Adipocyte (in vitro differentiated cells): ENCODE data around the gene GPR52.

ENCODE experiments used
- DNase-seq: peaks from one replicate; pipeline ENCODE4 v3.0.0-alpha.2; 2015; ENCODE audit warnings: low read depth
- H3K27me3 ChIP-seq: replicated peaks from 2 replicates; pipeline ENCODE4 v1.7.0; 2013; ENCODE audit warnings: mild to moderate bottlenecking, low read length, moderate library complexity; ENCODE audit not compliant: control insufficient read depth, insufficient read depth
- H3K36me3 ChIP-seq: 2 replicates; pipeline ENCODE4 v1.7.0; 2013; ENCODE audit warnings: low read length, mild to moderate bottlenecking, moderate library complexity; ENCODE audit not compliant: control insufficient read depth, insufficient read depth, severe bottlenecking
- H3K4me1 ChIP-seq: 2 replicates; pipeline ENCODE4 v1.7.0; 2013; ENCODE audit warnings: mild to moderate bottlenecking, low read length, moderate library complexity; ENCODE audit not compliant: control insufficient read depth, insufficient read depth
- H3K4me3 ChIP-seq: 2 replicates; pipeline ENCODE4 v1.7.0; 2013; ENCODE audit warnings: mild to moderate bottlenecking, low read length, moderate library complexity
- H3K9ac ChIP-seq: 2 replicates; pipeline ENCODE4 v1.7.0; 2013; ENCODE audit warnings: mild to moderate bottlenecking, low read length, moderate library complexity
- H3K9me3 ChIP-seq: 2 replicates; pipeline ENCODE4 v1.7.0; 2013; ENCODE audit warnings: mild to moderate bottlenecking, low read length, moderate library complexity; ENCODE audit not compliant: control insufficient read depth

GPR52 gene

DNA sequence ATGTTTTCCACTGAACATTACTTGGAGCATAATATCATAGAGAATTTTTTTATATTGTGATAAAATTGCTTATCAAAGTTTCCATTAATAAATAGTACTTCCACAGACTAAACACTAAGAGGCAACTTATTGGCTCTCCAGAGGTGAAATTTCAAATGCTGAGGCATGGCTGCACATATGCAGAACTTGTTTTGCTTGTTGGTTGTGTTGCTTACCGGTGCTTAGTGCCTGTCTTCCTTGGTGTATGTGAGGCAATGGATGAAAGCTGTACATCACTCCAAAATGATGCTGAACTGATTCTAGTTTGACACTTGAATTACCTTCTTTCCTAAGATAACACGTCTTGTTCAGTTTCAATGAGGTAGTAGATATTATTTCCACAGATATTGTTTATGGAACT is 29.8 kb upstream of the GPR52 start:
- H3K36me3 ChIP-seq = no peaks in the 10 kb centered on the region
- H3K4me3 ChIP-seq = no peak overlapping the region
- H3K27me3 ChIP-seq = no peaks in the 10 kb centered on the region
- DNase-seq = no peak
- no peaks in the 10 kb centered on the region for H3K4me1 ChIP-seq
- H3K9ac ChIP-seq = no peak overlapping the region
- H3K9me3 ChIP-seq = no peaks in the 10 kb centered on the region

DNA sequence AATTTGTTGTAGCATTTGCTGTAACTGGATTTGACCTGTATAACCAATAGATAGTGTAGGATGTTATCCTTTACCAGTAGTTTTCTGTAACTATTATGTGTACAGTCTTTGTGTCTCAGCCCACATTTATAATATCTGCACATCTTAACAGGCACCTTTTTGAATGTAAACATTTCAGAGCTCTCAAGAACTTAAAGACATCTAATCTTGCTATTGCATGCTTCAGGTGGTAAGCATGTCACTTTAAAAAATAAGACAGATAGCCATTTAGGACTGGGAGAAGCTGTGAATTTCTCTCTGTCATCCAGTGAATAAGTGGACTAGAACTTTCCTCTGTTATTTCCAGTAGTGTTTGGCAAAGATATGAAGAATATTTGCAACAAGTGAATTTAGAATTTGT is 22.6 kb upstream of the GPR52 start:
- H3K36me3 ChIP-seq = no peaks in the 10 kb centered on the region
- DNase-seq = no peak
- no peaks in the 10 kb centered on the region for H3K27me3 ChIP-seq
- no peak overlapping the region for H3K9ac ChIP-seq
- H3K4me3 ChIP-seq = no peak overlapping the region
- no peaks in the 10 kb centered on the region for H3K4me1 ChIP-seq
- no peaks in the 10 kb centered on the region for H3K9me3 ChIP-seq

DNA sequence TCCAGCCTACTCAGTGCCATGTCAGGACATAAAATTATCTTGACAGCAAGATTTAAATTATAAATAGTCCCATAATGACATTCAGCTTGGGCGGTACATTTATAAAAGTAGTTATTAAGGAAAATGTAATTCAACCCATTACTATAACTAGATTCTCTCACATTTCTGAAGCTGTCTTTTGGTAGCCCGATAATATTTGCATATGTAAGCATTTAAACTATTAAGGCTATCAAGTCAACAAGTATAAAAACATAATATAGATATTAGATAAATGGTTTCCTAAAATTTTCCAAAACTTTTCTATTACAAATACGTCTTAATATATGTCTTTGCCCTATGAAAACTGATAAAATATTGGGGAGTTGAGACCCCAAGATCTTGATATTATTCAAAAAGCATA is 21.6 kb upstream of the GPR52 start:
- Histone ChIP-seq H3K27me3 (no peaks in the 10 kb centered on the region), H3K36me3 (no peaks in the 10 kb centered on the region), H3K4me3 (no peak overlapping the region), H3K9ac (no peak overlapping the region), H3K9me3 (no peaks in the 10 kb centered on the region), H3K4me1 (no peaks in the 10 kb centered on the region)
- no peak for DNase-seq

DNA sequence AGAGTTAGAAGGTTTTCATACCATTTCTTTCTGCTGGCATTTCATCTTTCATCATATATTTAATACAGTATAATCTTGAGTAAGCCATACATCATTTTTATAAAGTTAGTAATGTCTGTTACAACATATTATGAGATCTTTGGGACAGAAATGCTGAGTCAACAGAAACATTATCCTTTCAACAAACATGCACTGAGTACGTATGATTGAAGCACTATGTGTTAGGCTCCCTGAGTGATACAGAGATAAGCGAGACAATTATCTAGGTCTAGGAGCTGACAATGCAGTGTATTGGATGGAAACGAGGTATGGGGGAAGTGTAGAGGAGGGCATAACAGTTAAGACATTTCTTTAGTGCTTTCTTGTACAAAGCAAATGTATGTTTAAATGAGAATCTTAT is 19.7 kb upstream of the GPR52 start:
- DNase-seq = peak; percentile 60
- H3K27me3 ChIP-seq = no peaks in the 10 kb centered on the region
- no peak overlapping the region for H3K9ac ChIP-seq
- H3K36me3 ChIP-seq = no peaks in the 10 kb centered on the region
- no peaks in the 10 kb centered on the region for H3K4me1 ChIP-seq
- no peaks in the 10 kb centered on the region for H3K9me3 ChIP-seq
- no peak overlapping the region for H3K4me3 ChIP-seq

DNA sequence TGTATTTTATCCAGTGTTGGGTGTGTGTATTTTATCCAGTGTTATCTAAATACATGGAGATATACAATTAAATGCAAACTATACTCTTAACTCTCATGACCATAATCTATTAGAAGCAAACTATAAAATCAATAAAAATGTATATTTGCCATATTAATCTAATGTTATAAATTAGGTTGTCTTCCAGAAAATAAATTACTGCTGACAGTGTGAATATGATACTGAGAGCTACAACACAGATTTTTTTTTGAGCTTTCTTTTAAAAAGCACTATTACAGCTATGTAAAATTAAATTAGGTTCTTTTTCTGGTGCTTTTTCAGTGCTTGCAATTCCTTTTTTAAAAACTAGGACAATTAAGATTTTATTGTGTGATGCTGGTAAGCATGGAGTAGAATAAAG is 19.0 kb upstream of the GPR52 start:
- H3K9me3 ChIP-seq = no peaks in the 10 kb centered on the region
- no peaks in the 10 kb centered on the region for H3K4me1 ChIP-seq
- H3K27me3 ChIP-seq = no peaks in the 10 kb centered on the region
- no peak for DNase-seq
- no peak overlapping the region for H3K4me3 ChIP-seq
- no peaks in the 10 kb centered on the region for H3K36me3 ChIP-seq
- no peak overlapping the region for H3K9ac ChIP-seq

DNA sequence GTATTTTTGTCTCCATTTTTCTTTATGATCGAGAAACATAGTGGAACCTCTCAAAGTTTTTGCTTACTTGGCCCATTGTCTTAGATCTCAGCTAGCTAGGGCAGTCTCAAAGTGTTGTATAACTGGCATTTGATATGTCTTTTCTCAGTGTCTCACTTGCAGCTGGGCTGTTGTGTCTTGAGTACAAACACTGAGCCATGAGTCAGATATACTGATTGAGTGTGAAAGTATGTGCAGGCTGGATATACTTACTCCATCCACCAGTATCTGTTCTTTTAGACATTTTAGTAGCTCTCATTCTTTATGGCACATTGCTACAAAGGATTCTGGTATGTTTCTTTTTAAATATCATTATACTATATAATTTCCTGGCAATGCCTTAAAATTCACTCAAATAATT is 14.3 kb upstream of the GPR52 start:
- Histone ChIP-seq H3K27me3 (no peaks in the 10 kb centered on the region), H3K4me1 (no peaks in the 10 kb centered on the region), H3K4me3 (no peak overlapping the region), H3K36me3 (no peaks in the 10 kb centered on the region), H3K9ac (no peak overlapping the region), H3K9me3 (no peaks in the 10 kb centered on the region)
- peak; percentile 51 for DNase-seq

DNA sequence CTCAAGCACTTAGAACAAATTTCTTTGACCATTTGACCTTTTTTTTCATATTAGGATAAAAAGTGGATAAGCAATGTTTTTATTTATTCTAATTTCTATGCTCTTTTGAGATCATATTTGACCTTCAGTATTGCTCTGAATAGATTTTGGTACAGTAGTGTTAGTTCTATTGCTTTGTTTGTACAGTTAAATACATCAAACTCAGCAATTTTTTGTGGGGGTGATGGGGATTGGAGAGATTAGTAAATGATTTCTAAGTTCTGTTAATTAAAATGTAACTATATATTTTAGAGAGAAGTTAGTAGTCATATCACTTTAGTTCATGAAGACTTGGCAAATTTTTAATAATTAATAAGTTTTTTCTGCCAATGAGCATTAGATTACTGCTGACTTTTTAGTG is 2.4 kb upstream of the GPR52 start:
- no peaks in the 10 kb centered on the region for H3K27me3 ChIP-seq
- H3K36me3 ChIP-seq = no peaks in the 10 kb centered on the region
- H3K4me3 ChIP-seq = no peak overlapping the region
- peaks cover 4% of the 10 kb centered on the region for H3K4me1 ChIP-seq
- H3K9me3 ChIP-seq = no peaks in the 10 kb centered on the region
- H3K9ac ChIP-seq = no peak overlapping the region
- DNase-seq = no peak

DNA sequence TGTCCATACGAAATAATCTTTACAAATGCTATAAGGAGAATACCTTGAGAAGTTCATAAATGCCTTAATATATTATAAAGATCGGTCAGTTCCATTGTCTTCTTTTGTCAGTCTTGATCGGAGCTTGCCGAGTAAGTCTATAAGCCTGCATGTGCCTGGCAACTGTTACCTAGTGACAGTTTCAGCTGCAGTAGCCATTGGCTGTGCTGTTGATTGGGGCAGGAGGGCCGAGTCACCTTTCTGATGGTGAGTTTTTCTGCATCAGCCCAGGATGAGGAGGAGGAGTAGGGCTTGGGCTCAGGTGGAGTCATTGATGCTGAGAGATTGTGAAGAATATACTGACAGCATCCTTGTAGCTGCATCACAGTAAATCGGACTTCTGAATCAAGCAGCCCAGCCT is 1.9 kb upstream of the GPR52 start:
- Histone ChIP-seq H3K4me1 (peaks cover 4% of the 10 kb centered on the region), H3K27me3 (no peaks in the 10 kb centered on the region), H3K9me3 (no peaks in the 10 kb centered on the region), H3K4me3 (no peak overlapping the region), H3K36me3 (no peaks in the 10 kb centered on the region), H3K9ac (no peak overlapping the region)
- no peak for DNase-seq

DNA sequence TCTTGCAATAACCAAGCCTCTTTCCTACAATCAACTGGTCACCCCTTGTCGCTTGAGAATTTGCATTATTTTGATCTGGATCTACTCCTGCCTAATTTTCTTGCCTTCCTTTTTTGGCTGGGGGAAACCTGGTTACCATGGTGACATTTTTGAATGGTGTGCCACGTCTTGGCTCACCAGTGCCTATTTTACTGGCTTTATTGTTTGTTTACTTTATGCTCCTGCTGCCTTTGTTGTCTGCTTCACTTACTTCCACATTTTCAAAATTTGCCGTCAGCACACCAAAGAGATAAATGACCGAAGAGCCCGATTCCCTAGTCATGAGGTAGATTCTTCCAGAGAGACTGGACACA is 743 bp downstream of the GPR52 start:
- peaks cover 4% of the 10 kb centered on the region for H3K4me1 ChIP-seq
- H3K4me3 ChIP-seq = no peak overlapping the region
- no peaks in the 10 kb centered on the region for H3K27me3 ChIP-seq
- H3K9ac ChIP-seq = no peak overlapping the region
- no peak for DNase-seq
- H3K9me3 ChIP-seq = no peaks in the 10 kb centered on the region
- H3K36me3 ChIP-seq = no peaks in the 10 kb centered on the region

DNA sequence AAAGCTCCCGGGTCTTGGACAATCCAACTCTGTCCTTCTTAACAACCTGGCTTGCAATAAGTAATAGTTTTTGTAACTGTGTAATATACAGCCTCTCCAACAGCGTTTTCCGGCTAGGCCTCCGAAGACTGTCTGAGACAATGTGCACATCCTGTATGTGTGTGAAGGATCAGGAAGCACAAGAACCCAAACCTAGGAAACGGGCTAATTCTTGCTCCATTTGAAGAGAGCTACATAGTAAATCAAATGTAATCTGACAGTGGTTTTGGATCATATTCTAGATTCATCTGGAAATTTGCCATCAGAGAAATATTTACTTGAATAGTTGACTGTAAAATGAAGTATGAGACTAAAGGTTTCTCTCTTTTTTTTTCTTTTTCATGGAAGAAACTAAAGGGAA is 1.2 kb downstream of the GPR52 start:
- Histone ChIP-seq H3K4me3 (no peak overlapping the region), H3K9me3 (no peaks in the 10 kb centered on the region), H3K9ac (no peak overlapping the region), H3K36me3 (no peaks in the 10 kb centered on the region), H3K27me3 (no peaks in the 10 kb centered on the region), H3K4me1 (peaks cover 4% of the 10 kb centered on the region)
- DNase-seq = peak; percentile 7

DNA sequence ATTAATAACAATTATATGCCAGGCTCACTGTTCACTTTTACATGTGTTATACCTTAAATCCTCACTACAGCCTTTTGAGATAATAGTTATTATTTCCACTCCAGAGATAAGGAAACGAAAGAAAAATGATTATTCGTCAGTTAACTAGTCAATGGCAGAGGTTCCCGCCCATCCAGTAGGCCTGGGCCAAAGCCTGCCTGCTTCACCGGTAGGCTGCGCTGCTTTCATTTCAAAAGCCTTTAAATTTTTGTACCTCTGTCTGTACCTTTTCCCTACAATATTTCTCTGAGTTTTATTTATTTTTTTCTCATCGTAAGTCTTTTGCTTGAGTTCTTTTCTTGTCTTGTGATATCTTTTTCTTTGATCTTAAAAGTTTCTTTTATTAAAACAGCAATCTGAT is 3.6 kb downstream of the GPR52 start:
- H3K9me3 ChIP-seq = no peaks in the 10 kb centered on the region
- no peak overlapping the region for H3K4me3 ChIP-seq
- H3K27me3 ChIP-seq = no peaks in the 10 kb centered on the region
- no peak for DNase-seq
- no peak overlapping the region for H3K9ac ChIP-seq
- H3K4me1 ChIP-seq = peaks cover 4% of the 10 kb centered on the region
- H3K36me3 ChIP-seq = no peaks in the 10 kb centered on the region

DNA sequence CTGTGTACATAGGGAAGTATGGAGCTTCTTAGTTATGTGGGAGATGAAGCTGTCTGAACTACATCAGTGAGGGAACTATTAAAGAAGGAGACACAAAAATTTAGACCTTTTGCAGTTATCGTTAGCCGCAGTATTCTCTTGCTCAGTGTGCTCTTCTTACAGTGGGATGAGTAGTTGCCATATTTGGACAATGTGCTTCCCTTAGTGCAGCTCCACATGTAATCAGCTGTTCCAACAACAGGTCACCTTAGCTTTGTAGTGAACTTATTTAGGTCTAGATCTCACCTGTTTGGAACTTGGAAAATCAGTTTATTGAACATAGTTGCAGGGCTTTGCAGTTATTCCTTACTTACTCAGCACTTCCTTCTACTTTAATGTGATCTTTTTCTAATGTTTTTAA is 18.1 kb downstream of the GPR52 start:
- no peak for DNase-seq
- Histone ChIP-seq H3K36me3 (no peaks in the 10 kb centered on the region), H3K9ac (no peak overlapping the region), H3K9me3 (no peaks in the 10 kb centered on the region), H3K4me1 (no peaks in the 10 kb centered on the region), H3K27me3 (no peaks in the 10 kb centered on the region), H3K4me3 (no peak overlapping the region)
